ENCODE measurements around the gene MECR. TPM values are rescaled to one million over a fixed set of nuclear protein-coding genes. Genes with fewer than 3 reads are reported as not detected.
A peak's percentile ranks its signal among the peaks of the same experiment; 100 is the strongest.
"Not testable (repeated sequence)": the region's sequence is repeated elsewhere in the genome, so short reads cannot be mapped to it uniquely, and the experiment has no call there.

The MECR gene
- total RNA-seq, 1 experiment from 2014 or later: 17.3 TPM

- in situ Hi-C loops (cut with HindIII; ENCODE audit: low pct_unique_long_range_greater_than_20kb, low sequenced_read_pairs): no loop called here
- DNase-seq (ENCODE audit: low read depth): no peak
These were observed 68.1 kb downstream of the MECR start for GRCh38 chr1:29162476-29163138.

DNA sequence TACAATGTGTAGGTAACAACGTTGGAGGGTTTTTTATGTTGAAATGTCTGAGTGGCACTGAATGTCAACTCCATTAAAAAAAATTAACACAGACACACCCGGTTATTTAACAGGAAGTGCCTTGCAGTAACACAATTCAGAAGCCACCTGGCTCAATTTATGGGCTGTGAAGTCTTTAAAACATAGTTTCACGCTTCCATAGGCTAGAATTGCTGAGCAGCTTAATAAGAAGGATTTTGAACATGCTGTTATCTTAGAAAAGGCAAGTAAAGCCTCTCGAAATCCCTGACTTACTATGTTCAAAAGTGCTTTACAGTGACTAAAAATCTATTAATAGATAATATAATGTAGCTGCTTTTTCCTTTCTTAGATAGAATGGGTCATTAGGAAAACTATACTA lies 68.7 kb downstream of the MECR start:
- no peak for DNase-seq (ENCODE audit: low read depth)
- in situ Hi-C loops (cut with HindIII; ENCODE audit: low pct_unique_long_range_greater_than_20kb, low sequenced_read_pairs): no loop called here

DNA sequence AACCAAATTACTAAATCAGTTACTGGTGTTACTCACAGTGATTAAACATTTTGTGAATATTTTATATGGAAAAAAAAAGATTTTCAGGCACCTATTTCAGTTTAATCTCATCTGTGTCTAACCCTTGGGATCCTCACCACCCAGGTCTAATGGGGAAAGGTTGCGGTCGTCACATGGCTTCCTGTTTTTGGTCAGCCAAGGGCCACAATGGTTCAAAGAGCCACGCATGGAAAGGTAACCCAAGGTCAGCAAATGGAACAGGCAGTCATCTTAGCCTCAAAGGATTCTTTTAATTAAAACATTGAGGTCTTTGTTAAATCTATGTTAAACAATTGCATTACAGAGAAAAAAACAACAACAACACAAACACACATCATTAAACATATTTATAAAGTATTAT lies 71.0 kb downstream of the MECR start:
- in situ Hi-C loops (cut with HindIII; ENCODE audit: low pct_unique_long_range_greater_than_20kb, low sequenced_read_pairs): no loop called here
- DNase-seq (ENCODE audit: low read depth): no peak

DNA sequence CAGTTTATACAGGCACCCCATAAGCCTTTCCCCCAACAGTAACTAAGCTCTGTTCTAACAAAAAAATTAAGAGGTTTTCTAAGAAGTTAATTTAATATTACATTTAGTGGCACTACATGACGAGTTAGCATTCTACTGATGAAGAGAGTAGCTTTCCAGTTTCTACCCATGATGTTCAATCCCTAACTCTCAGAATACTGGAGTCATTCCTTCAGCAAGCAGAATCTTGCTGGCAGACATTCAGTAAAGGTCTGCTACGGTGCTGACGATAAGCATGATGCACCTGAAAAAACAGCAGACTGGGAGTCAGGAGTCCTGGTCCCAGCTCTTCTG lies 73.5 kb downstream of the MECR start:
- in situ Hi-C loops (cut with HindIII; ENCODE audit: low pct_unique_long_range_greater_than_20kb, low sequenced_read_pairs): no loop called here
- no peak for DNase-seq (ENCODE audit: low read depth)

DNA sequence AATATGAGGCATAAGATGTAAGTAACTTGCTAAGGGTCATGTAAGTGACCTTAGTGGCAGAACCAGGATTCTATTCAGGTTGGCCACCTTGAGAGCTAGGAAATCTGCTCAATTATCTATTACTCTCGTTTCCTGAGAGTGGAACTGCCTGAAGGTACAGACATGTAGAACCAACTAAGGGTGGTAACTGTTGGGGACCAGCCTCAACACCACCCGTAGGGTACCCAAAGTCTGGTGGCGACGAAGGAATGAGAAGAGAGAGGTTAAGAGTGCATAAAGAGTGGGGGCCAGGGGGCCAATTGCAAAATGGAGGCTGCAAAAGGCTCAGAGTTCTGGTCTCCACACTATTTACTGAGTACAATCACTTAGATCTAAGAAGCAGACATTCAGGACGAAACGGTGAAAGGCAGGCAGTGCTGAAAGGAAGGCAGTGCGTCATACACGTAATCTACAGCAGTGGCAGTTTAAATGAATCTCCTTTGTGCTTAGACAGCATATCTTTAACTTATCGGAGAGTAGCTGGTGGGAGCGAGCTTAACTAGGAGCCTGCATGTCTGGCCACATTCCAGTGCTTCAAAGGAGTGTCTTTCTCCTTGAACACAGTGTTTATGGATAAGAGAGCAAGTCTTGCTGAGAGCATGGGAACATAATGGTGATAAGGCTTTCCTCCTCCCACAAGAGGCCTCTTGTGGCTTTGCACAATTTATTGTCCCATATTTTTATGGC lies 74.0 kb downstream of the MECR start:
- in situ Hi-C loops (cut with HindIII; ENCODE audit: low pct_unique_long_range_greater_than_20kb, low sequenced_read_pairs): no loop called here
- no peak for DNase-seq (ENCODE audit: low read depth)

DNA sequence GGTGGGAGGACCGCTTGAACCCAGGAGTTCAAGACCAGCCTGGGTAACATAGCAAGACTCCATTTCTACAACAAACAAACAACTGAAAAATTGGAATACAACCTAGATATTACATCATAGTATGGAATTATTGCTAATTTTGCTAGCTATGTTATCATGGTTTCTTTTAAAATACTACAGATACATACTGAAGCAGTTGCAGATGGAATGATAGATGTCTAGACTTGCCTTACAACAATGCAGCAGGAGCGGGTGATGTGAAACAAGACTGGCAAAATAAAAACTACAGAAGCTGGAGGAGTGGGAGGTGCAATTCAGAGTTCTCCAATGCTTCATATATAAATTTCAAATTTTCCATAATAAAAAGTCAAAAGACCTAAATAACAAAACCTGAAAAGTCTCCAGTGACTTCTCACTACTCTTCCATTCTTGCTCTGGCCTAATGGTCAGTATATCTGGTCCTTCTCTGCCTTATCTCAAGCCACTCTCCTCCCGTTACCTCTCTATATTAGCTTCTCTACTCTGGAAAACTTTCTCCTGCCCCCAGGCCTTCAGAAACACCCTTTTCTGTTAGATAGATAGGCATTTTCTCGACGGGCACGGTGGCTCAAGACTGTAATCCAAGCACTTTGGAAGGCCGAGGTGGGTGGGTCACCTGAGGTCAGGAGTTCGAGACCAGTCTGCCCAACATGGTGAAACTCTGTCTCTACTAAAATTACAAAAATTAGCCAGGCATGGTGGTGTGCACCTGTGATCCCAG lies 78.5 kb downstream of the MECR start:
- in situ Hi-C loops (cut with HindIII; ENCODE audit: low pct_unique_long_range_greater_than_20kb, low sequenced_read_pairs): no loop called here
- no peak for DNase-seq (ENCODE audit: low read depth)

DNA sequence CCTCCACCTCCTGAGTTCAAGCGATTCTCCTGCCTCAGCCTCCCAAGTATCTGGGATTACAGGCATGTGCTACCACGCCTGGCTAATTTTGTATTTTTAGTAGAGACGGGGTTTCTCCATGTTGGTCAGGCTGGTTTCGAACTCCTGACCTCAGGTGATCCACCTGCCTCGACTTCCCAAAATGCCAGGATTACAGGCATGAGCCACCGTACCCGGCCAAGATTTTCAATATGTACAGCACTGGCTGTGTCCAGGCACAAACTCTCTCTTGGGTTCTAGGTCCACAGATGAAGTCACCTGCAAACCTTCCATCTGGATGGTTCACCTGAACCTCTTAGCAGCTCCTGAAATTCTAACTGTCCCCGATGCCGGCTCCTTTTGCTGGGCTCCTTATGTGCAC lies 80.4 kb downstream of the MECR start:
- in situ Hi-C loops (cut with HindIII; ENCODE audit: low pct_unique_long_range_greater_than_20kb, low sequenced_read_pairs); DNase-seq (ENCODE audit: low read depth): not testable (repeated sequence)

DNA sequence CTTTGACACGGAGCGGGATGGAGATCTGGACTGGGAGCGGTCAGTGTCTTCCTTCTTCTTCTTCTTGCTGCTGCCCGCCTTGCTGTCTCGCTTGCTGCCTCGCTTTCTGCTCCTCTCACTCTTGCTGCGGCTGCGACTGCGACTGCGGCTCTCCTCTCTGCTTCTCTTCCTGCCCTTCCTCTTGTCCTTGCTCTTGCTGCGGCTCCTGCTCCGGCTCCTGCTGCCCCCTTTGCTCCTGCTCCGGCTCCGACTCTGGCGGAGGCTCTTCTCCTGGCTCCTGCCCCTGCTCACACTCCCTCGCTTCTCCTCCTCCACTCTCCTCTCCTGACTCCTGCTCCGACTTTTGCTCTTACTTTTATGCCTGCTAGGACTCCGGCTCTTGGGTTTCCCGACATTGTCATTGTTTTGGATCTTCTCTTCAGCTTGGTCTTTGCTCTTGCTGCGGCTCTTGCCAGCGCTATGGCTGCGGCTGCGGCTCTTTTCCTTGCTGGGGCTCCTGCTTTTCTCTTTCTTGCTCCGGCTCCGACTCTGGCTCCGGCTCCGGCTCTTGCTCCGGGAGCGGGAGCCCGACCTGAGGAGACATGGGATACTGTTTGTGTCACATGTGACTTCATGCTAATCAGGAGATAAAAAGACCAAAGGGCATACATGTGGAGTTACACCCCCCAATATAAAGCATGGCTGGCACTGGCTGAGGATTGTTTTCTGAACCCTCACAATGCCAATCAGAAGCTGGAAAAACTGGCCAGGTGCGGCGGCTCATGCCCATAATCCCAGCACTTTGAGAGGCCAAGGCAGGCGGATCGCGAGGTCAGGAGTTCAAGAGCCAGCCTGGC lies 81.9 kb downstream of the MECR start:
- in situ Hi-C loops (cut with HindIII; ENCODE audit: low pct_unique_long_range_greater_than_20kb, low sequenced_read_pairs): no loop called here
- no peak for DNase-seq (ENCODE audit: low read depth)

GRCh38 chr1:29145739-29146437 lies 84.8 kb downstream of the MECR start:
- DNase-seq (ENCODE audit: low read depth): peak; percentile 49
- in situ Hi-C loops (cut with HindIII; ENCODE audit: low pct_unique_long_range_greater_than_20kb, low sequenced_read_pairs): no loop called here

DNA sequence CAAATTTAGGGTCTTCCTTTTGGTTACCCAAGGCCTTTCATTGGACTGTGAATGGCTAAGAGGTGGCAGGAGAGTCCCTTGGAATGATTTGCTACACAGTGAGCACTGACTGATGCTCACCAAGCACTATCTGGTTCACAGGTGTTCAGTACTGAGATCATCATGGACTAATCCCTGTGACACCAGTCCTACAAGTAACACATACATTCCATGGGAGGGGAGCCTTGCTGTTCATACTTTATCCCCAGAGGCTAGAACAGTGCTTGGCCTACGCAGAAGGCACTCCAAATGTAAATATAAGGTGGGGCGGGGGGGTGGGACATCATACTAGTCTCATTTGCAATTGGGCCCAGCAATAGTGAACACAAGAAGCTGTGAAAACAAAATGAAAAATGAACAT lies 86.6 kb downstream of the MECR start:
- no peak for DNase-seq (ENCODE audit: low read depth)

DNA sequence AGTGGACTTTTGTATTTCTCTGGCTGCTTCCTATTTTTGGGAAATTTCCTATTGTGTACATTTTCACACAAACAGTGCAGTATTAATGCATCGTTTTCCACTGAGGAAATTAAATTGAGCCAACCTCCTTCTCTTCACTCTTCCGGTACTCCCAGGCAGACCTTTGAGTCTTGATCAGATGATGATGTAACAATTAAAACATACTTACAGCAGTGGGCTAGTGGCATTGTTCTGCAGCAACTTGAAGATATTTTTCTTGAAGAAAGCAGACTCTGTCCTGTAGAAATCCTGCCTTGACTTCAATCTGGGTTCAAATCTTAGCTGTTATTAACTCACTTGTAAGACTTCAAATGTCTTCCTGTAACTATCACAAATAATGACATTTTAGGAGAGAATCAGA lies 88.0 kb downstream of the MECR start:
- no peak for DNase-seq (ENCODE audit: low read depth)
- in situ Hi-C loops (cut with HindIII; ENCODE audit: low pct_unique_long_range_greater_than_20kb, low sequenced_read_pairs): no loop called here

More for the DNA sequence above, 86.6 kb downstream of the MECR start:
- in situ Hi-C loops (cut with HindIII; ENCODE audit: low pct_unique_long_range_greater_than_20kb, low sequenced_read_pairs): no loop called here

Other genes starting within 250 kb of the MECR start
- gene TMEM200B, start 107.0 kb downstream of the MECR start, total RNA-seq (2014; rRNA removed; shearing (Covaris generic); ENCODE audit: low replicate concordance): 23.9 TPM in 2 replicates
- gene SRSF4, start 49.0 kb downstream of the MECR start, total RNA-seq (2014; rRNA removed; shearing (Covaris generic); ENCODE audit: low replicate concordance): 29.5 and 30.9 TPM in 2 replicates
- gene PTPRU, start 5.6 kb upstream of the MECR start, total RNA-seq (2014; rRNA removed; shearing (Covaris generic); ENCODE audit: low replicate concordance): 42.0 and 43.4 TPM in 2 replicates

Data from Caki2 (cell line).